SIG-M5 treated with dmso at 0.1 percent for 504 hours (cell line): ENCODE measurements around the gene TSHZ2.

ENCODE experiments used
- DNase-seq: peaks from one replicate; lab custom pipeline; 2025; ENCODE audit not compliant: unreplicated experiment; lab: John Stamatoyannopoulos, UW

TSHZ2 gene

GRCh38 chr20:53270792-53271375 lies 298.7 kb downstream of the TSHZ2 start:
- DNase-seq, result no peak

- DNase-seq, result no peak
Measured at GRCh38 chr20:53274365-53274764, 302.2 kb downstream of the TSHZ2 start.

- no peak for DNase-seq
Measured at GRCh38 chr20:53274807-53275206, 302.6 kb downstream of the TSHZ2 start.

GRCh38 chr20:53276143-53276542 lies 304.0 kb downstream of the TSHZ2 start:
- DNase-seq, result no peak

GRCh38 chr20:53278555-53278954 lies 306.4 kb downstream of the TSHZ2 start:
- DNase-seq, result no peak

- no peak for DNase-seq
Measured at GRCh38 chr20:53279735-53280134, 307.6 kb downstream of the TSHZ2 start.

- DNase-seq, result no peak
Measured at GRCh38 chr20:53281557-53282117, 309.5 kb downstream of the TSHZ2 start.

GRCh38 chr20:53282217-53282955 lies 310.2 kb downstream of the TSHZ2 start:
- DNase-seq, result no peak

GRCh38 chr20:53283011-53283410 lies 310.9 kb downstream of the TSHZ2 start:
- DNase-seq, result no peak

GRCh38 chr20:53283597-53283996 lies 311.4 kb downstream of the TSHZ2 start:
- DNase-seq, result no peak

GRCh38 chr20:53284256-53284655 lies 312.1 kb downstream of the TSHZ2 start:
- no peak for DNase-seq

- DNase-seq, result no peak
Measured at GRCh38 chr20:53284696-53285095, 312.5 kb downstream of the TSHZ2 start.

GRCh38 chr20:53287357-53288042 lies 315.3 kb downstream of the TSHZ2 start:
- DNase-seq, result no peak

GRCh38 chr20:53291548-53291947 lies 319.4 kb downstream of the TSHZ2 start:
- DNase-seq, result no peak

- DNase-seq, result no peak
Measured at GRCh38 chr20:53292347-53292746, 320.2 kb downstream of the TSHZ2 start.

- DNase-seq, result no peak
Measured at GRCh38 chr20:53294804-53295203, 322.6 kb downstream of the TSHZ2 start.

GRCh38 chr20:53296025-53296424 lies 323.9 kb downstream of the TSHZ2 start:
- DNase-seq, result no peak

GRCh38 chr20:53296451-53297153 lies 324.4 kb downstream of the TSHZ2 start:
- DNase-seq, result no peak

GRCh38 chr20:53297154-53297529 lies 325.0 kb downstream of the TSHZ2 start:
- no peak for DNase-seq

GRCh38 chr20:53298260-53298659 lies 326.1 kb downstream of the TSHZ2 start:
- no peak for DNase-seq

GRCh38 chr20:53298911-53299310 lies 326.8 kb downstream of the TSHZ2 start:
- no peak for DNase-seq
